Measurements from ENCODE around the gene RANBP9. TPM values are rescaled to one million over a fixed set of nuclear protein-coding genes. Genes with fewer than 3 reads are reported as not detected.

Gene RANBP9
- total RNA-seq, 4 donors from 2014 or later: 44.7 to 93.1 (median 63.3) TPM

- no peak overlapping the region for H3K4me3 ChIP-seq
- peak overlapping the region in 1 of 4 donors; percentile 14 for H3K27ac ChIP-seq
- H3K36me3 ChIP-seq: no peaks in the 10 kb centered on the region
- intact Hi-C loops (cut with DNase I; ENCODE audit: low total_unique reads) (no loop called here), in situ Hi-C loops (cut with MboI; ENCODE audit: low sequenced_read_pairs in 4 of 4) (no loop called here)
- DNase-seq (no peak), ATAC-seq (no peak)
- TF ChIP-seq CTCF (IDR thresholded peaks at IDR 0.05 in 4 of 5, conservative IDR thresholded peaks at IDR 0.05 in 1 of 5) (no peak), POLR2A (IDR thresholded peaks at IDR 0.05) (no peak)
- H3K27me3 ChIP-seq: no peaks in the 10 kb centered on the region
- no peaks in the 10 kb centered on the region for H3K9me3 ChIP-seq
- H3K4me1 ChIP-seq: peaks cover 24 to 49% of the 10 kb centered on the region in 2 donors
Measured at GRCh38 chr6:13695252-13695651, 16.4 kb downstream of the RANBP9 start.

GRCh38 chr6:13694562-13694961 lies 17.1 kb downstream of the RANBP9 start:
- Histone ChIP-seq H3K36me3 (no peaks in the 10 kb centered on the region), H3K9me3 (no peaks in the 10 kb centered on the region), H3K4me3 (no peak overlapping the region), H3K4me1 (peaks cover 31 to 56% of the 10 kb centered on the region in 2 donors), H3K27me3 (no peaks in the 10 kb centered on the region), H3K27ac (peak overlapping the region in 2 of 4 donors; percentile 14 to 24)
- no peak for DNase-seq
- intact Hi-C loops (cut with DNase I; ENCODE audit: low total_unique reads): no loop called here
- ATAC-seq: no peak
- in situ Hi-C loops (cut with MboI; ENCODE audit: low sequenced_read_pairs in 4 of 4): no loop called here
- no peak for TF ChIP-seq POLR2A (IDR thresholded peaks at IDR 0.05)
- no peak for TF ChIP-seq CTCF (IDR thresholded peaks at IDR 0.05 in 4 of 5, conservative IDR thresholded peaks at IDR 0.05 in 1 of 5)

- in situ Hi-C loops (cut with MboI; ENCODE audit: low sequenced_read_pairs in 4 of 4) (no loop called here), intact Hi-C loops (cut with DNase I; ENCODE audit: low total_unique reads) (no loop called here)
- TF ChIP-seq POLR2A (IDR thresholded peaks at IDR 0.05) (no peak), CTCF (IDR thresholded peaks at IDR 0.05 in 4 of 5, conservative IDR thresholded peaks at IDR 0.05 in 1 of 5) (no peak)
- peak overlapping the region in 1 of 4 donors; percentile 11 for H3K27ac ChIP-seq
- H3K9me3 ChIP-seq: no peaks in the 10 kb centered on the region
- ATAC-seq (no peak), DNase-seq (no peak)
- H3K4me1 ChIP-seq: peaks cover 24% of the 10 kb centered on the region in 2 donors
- no peak overlapping the region for H3K4me3 ChIP-seq
- no peaks in the 10 kb centered on the region for H3K36me3 ChIP-seq
- no peaks in the 10 kb centered on the region for H3K27me3 ChIP-seq
Measured at GRCh38 chr6:13689511-13690256, 22.0 kb downstream of the RANBP9 start.

- in situ Hi-C loops (cut with MboI; ENCODE audit: low sequenced_read_pairs in 4 of 4): no loop called here
- TF ChIP-seq CTCF (IDR thresholded peaks at IDR 0.05 in 4 of 5, conservative IDR thresholded peaks at IDR 0.05 in 1 of 5): no peak
- no peak for TF ChIP-seq POLR2A (IDR thresholded peaks at IDR 0.05)
- ATAC-seq (no peak), DNase-seq (no peak)
- H3K9me3 ChIP-seq: no peaks in the 10 kb centered on the region
- peaks cover 18 to 21% of the 10 kb centered on the region in 2 donors for H3K4me1 ChIP-seq
- H3K27me3 ChIP-seq: no peaks in the 10 kb centered on the region
- H3K27ac ChIP-seq: no peak overlapping the region
- no peaks in the 10 kb centered on the region for H3K36me3 ChIP-seq
- H3K4me3 ChIP-seq: no peak overlapping the region
- intact Hi-C loops (cut with DNase I; ENCODE audit: low total_unique reads): no loop called here
Measured at GRCh38 chr6:13688692-13689196, 22.9 kb downstream of the RANBP9 start.

All from gastrocnemius medialis (tissue), 4 donors.